GM23338 (cell line): ENCODE measurements around the gene GPR4. TPM values are rescaled to one million over a fixed set of nuclear protein-coding genes. Genes with fewer than 3 reads are reported as not detected.

Experiments used
- ATAC-seq: fragments of 200-7000 bp; cut with Tn5 transposase; 3 replicates; pipeline ENCODE4 v1.9.1; 2020
- DNase-seq: peaks from one replicate; pipeline ENCODE4 v3.0.0-alpha.2; 2015; ENCODE audit warnings: low spot score
- H2AFZ ChIP-seq: fragments of 200-600 bp; sonication (generic); 2 replicates; pipeline ENCODE4 v1.8.0; 2016; ENCODE audit warnings: antibody characterized with exemption, mild to moderate bottlenecking, moderate library complexity
- H3F3A ChIP-seq: fragments of 200-600 bp; sonication (generic); replicated peaks from 2 replicates; pipeline ENCODE4 v1.8.0; 2017; ENCODE audit warnings: antibody characterized with exemption, mixed run types, low read depth
- H3K27ac ChIP-seq: fragments of 200-600 bp; sonication (generic); 2 replicates; pipeline ENCODE4 v1.6.1; 2016; ENCODE audit warnings: low read depth
- H3K27me3 ChIP-seq: fragments of 200-600 bp; sonication (generic); 2 replicates; pipeline ENCODE4 v1.8.0; 2016; ENCODE audit warnings: mild to moderate bottlenecking, mixed run types, moderate library complexity; ENCODE audit not compliant: insufficient read depth
- H3K36me3 ChIP-seq: fragments of 200-600 bp; sonication (generic); 2 replicates; pipeline ENCODE4 v1.8.0; 2016; ENCODE audit warnings: mild to moderate bottlenecking; ENCODE audit not compliant: insufficient read depth
- H3K4me1 ChIP-seq: fragments of 200-600 bp; sonication (generic); 2 replicates; pipeline ENCODE4 v1.8.0; 2016; ENCODE audit warnings: mild to moderate bottlenecking, moderate library complexity; ENCODE audit not compliant: insufficient read depth
- H3K4me2 ChIP-seq: fragments of 200-600 bp; sonication (generic); 2 replicates; pipeline ENCODE4 v1.7.1; 2017; ENCODE audit warnings: mixed run types
- H3K4me3 ChIP-seq: fragments of 200-600 bp; sonication (generic); 2 replicates; pipeline ENCODE4 v1.6.1; 2016; ENCODE audit warnings: mixed run types
- H3K79me2 ChIP-seq: fragments of 200-600 bp; sonication (generic); replicated peaks from 2 replicates; pipeline ENCODE4 v1.8.0; 2017; ENCODE audit warnings: mild to moderate bottlenecking; ENCODE audit not compliant: insufficient read depth
- H3K9me2 ChIP-seq: fragments of 200-600 bp; sonication (generic); 2 replicates; pipeline ENCODE4 v1.8.0; 2017; ENCODE audit not compliant: insufficient read depth
- H4K20me1 ChIP-seq: fragments of 200-600 bp; sonication (generic); replicated peaks from 2 replicates; pipeline ENCODE4 v1.8.0; 2017; ENCODE audit warnings: mild to moderate bottlenecking; ENCODE audit not compliant: insufficient read depth
- H3K27ac Mint-ChIP-seq: 2 replicates; pipeline ENCODE4 v1.8.0; 2020; ENCODE audit warnings: inconsistent platforms, mild to moderate bottlenecking, moderate library complexity, mixed read lengths
- H3K27me3 Mint-ChIP-seq: 3 replicates; pipeline ENCODE4 v1.8.0; 2022; ENCODE audit warnings: low read depth, mild to moderate bottlenecking, moderate library complexity, mixed read lengths, inconsistent platforms; ENCODE audit not compliant: insufficient read depth, poor library complexity
- H3K36me3 Mint-ChIP-seq: 3 replicates; pipeline ENCODE4 v1.8.0; 2021; ENCODE audit warnings: low read depth, mild to moderate bottlenecking, inconsistent platforms, moderate library complexity, mixed read lengths
- H3K4me1 Mint-ChIP-seq: 3 replicates; pipeline ENCODE4 v1.8.0; 2020; ENCODE audit warnings: mild to moderate bottlenecking, inconsistent platforms, mixed read lengths
- H3K4me3 Mint-ChIP-seq: 3 replicates; pipeline ENCODE4 v1.8.0; 2021; ENCODE audit warnings: moderate library complexity, mild to moderate bottlenecking, inconsistent platforms, mixed read lengths
- H3K9me3 Mint-ChIP-seq: 3 replicates; pipeline ENCODE4 v1.8.0; 2020; ENCODE audit warnings: moderate library complexity, mild to moderate bottlenecking, inconsistent platforms, mixed read lengths
- CREB1 ChIP-seq: fragments of 250-450 bp; sonication (Bioruptor Pico); IDR thresholded peaks from 2 replicates; pipeline ENCODE4 v1.5.0; 2020; ENCODE audit warnings: low read depth, mild to moderate bottlenecking, moderate library complexity
- CTCF ChIP-seq, 2 experiments: fragments of 200-600 bp in 1 of 2; sonication (generic) in 1 of 2; conservative IDR thresholded peaks; 2 replicates each; pipeline versions ENCODE4 v1.5.1 to v1.6.1; 2016 to 2017; ENCODE audit warnings: antibody characterized with exemption in 2 of 2, low read depth in 2 of 2, mild to moderate bottlenecking in 2 of 2, moderate library complexity in 1 of 2
- EZH2phosphoT487 ChIP-seq: fragments of 200-600 bp; sonication (generic); IDR thresholded peaks from one replicate; pipeline ENCODE4 v1.8.1; 2018; ENCODE audit warnings: antibody characterized with exemption; ENCODE audit not compliant: unreplicated experiment
- STAT1 ChIP-seq: IDR thresholded peaks from one replicate; pipeline ENCODE4 v1.6.1; 2016; ENCODE audit warnings: antibody characterized with exemption; ENCODE audit not compliant: unreplicated experiment
- polyA plus RNA-seq: library from polyadenylated mRNA; unstranded; fragments of >200 nt; fragmentation: Nextera tagmentation; extraction: Ambion mirVana; gene quantifications from 2 replicates; pipeline ENCODE4 v1.2.1, GENCODE V29; 2016
- total RNA-seq: library from RNA; depleted of rRNA; stranded (reverse); fragments of >200 nt; shearing (Covaris generic); gene quantifications from 2 replicates; pipeline ENCODE4 v1.2.3, GENCODE V29; 2014
- TF ChIP-seq, protein P1 (sequence below): IDR thresholded peaks from one replicate; pipeline ENCODE4 v1.6.1; 2018; ENCODE audit warnings: antibody characterized with exemption; ENCODE audit not compliant: unreplicated experiment
- TF ChIP-seq, protein P2 (sequence below): IDR thresholded peaks from 2 replicates; pipeline ENCODE4 v1.6.1; 2016; ENCODE audit warnings: antibody characterized with exemption

Gene GPR4
- total and polyA plus RNA-seq, 2 experiments from 2014 or later: 0.06 to 0.14 TPM

DNA sequence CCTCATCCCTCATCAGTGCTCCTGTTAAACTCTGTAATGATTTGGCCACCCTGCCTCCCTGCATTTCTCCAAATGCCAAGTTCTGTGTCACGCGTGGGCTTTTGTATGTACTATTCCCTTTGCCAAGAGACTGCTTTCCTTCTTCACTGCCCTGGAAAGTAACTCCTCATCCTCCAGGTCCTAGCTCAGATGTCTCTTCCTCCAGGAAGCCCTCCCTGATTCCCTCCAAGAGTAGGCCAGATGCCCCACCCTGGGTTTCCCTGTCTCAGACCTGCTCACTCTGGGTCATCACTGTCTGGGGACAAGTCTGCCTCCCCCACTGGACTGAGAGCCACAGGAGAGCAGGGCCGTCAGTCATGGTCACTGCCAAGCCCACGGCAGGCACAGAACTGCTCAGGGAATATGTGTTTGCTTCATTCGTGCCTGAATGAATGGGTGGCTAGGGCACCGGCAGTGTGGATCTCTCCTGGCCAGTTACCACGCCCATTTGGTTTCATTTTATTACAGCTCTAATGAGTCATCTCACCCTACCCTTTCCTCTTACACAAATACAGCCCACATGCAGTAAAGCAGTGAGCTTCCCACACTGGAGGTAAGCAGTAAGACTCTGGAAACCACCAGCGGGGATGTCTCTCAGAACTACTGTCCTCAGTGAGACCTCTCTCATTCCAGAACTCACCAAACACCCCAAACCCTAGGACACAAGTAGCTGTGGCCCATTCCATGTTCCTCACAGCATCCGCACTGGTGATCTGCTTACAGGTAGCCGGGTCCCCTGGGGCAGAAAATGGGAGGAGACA is 12.1 kb upstream of the GPR4 start (continued):
- TF ChIP-seq CTCF (conservative IDR thresholded peaks at IDR 0.05; ENCODE audit: low read depth in 2 of 2): no peak
- TF ChIP-seq STAT1: no peak
- no peak for TF ChIP-seq EZH2phosphoT487
- no peak for TF ChIP-seq CREB1 (CRISPR knock-in tag)
- TF ChIP-seq, protein P1, sequence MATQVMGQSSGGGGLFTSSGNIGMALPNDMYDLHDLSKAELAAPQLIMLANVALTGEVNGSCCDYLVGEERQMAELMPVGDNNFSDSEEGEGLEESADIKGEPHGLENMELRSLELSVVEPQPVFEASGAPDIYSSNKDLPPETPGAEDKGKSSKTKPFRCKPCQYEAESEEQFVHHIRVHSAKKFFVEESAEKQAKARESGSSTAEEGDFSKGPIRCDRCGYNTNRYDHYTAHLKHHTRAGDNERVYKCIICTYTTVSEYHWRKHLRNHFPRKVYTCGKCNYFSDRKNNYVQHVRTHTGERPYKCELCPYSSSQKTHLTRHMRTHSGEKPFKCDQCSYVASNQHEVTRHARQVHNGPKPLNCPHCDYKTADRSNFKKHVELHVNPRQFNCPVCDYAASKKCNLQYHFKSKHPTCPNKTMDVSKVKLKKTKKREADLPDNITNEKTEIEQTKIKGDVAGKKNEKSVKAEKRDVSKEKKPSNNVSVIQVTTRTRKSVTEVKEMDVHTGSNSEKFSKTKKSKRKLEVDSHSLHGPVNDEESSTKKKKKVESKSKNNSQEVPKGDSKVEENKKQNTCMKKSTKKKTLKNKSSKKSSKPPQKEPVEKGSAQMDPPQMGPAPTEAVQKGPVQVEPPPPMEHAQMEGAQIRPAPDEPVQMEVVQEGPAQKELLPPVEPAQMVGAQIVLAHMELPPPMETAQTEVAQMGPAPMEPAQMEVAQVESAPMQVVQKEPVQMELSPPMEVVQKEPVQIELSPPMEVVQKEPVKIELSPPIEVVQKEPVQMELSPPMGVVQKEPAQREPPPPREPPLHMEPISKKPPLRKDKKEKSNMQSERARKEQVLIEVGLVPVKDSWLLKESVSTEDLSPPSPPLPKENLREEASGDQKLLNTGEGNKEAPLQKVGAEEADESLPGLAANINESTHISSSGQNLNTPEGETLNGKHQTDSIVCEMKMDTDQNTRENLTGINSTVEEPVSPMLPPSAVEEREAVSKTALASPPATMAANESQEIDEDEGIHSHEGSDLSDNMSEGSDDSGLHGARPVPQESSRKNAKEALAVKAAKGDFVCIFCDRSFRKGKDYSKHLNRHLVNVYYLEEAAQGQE: no peak
- TF ChIP-seq, protein P2, sequence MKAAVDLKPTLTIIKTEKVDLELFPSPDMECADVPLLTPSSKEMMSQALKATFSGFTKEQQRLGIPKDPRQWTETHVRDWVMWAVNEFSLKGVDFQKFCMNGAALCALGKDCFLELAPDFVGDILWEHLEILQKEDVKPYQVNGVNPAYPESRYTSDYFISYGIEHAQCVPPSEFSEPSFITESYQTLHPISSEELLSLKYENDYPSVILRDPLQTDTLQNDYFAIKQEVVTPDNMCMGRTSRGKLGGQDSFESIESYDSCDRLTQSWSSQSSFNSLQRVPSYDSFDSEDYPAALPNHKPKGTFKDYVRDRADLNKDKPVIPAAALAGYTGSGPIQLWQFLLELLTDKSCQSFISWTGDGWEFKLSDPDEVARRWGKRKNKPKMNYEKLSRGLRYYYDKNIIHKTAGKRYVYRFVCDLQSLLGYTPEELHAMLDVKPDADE: no peak

DNA sequence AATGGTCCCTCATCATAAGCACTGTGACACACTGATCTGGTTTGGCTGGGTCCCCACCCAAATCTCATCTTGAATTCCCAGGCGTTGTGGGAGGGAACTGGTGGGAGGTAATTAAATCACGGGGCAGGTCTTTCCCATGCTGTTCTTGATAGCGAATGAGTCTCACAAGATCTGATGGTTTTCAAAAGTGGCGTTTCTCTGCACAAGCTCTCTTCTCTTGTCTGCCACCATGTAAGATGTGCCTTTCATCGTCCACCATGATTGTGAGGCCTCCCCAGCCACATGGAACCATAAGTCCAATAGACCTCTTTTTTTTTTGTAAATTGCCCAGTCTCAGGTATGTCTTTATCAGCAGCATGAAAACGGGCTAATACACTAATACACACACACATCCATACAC is 6.9 kb upstream of the GPR4 start:
- no peak overlapping the region for H3K27ac Mint-ChIP-seq
- TF ChIP-seq, protein P1: no peak

More for the DNA sequence above, 6.9 kb upstream of the GPR4 start:
- peaks cover 3% of the 10 kb centered on the region; the same call in 1 of the 2 replicates for H3K4me1 ChIP-seq
- H3K4me3 Mint-ChIP-seq: no peak overlapping the region; the same call in 2 of the 3 replicates
- ATAC-seq (no peak), DNase-seq (no peak)
- H3K27ac ChIP-seq: no peak overlapping the region
- H4K20me1 ChIP-seq: no peaks in the 10 kb centered on the region
- H3K4me2 ChIP-seq: no peak overlapping the region
- no peaks in the 10 kb centered on the region for H3K9me2 ChIP-seq
- peaks cover 21% of the 10 kb centered on the region; the same call in 1 of the 2 replicates for H3K27me3 ChIP-seq
- peaks cover 7% of the 10 kb centered on the region for H3K27me3 Mint-ChIP-seq
- H2AFZ ChIP-seq: no peak overlapping the region
- 0 out of 3 replicates have a peak, but pooled peaks cover 2% of the 10 kb centered on the region for H3K4me1 Mint-ChIP-seq
- H3K4me3 ChIP-seq: no peak overlapping the region
- H3F3A ChIP-seq: no peaks in the 10 kb centered on the region
- H3K9me3 Mint-ChIP-seq: peaks cover 2% of the 10 kb centered on the region; the same call in 1 of the 3 replicates
- H3K79me2 ChIP-seq: no peaks in the 10 kb centered on the region
- peaks cover 31% of the 10 kb centered on the region for H3K36me3 Mint-ChIP-seq
- no peaks in the 10 kb centered on the region for H3K36me3 ChIP-seq
